Natural killer cell (primary cell): ENCODE data around the gene PLEKHO2. TPM values are rescaled to one million over a fixed set of nuclear protein-coding genes. Genes with fewer than 3 reads are reported as not detected.

Experiments
- ATAC-seq, 3 donors: fragments of 150-1000 bp in 2 of 3; fragments of 200-7000 bp in 1 of 3; cut with Tn5 transposase; 1 replicate in 1 of 3; 2 replicates in 2 of 3; pipeline ENCODE4 v1.10.0; 2021; ENCODE audit warnings: mild to moderate bottlenecking in 2 of 3, moderate library complexity in 2 of 3
- DNase-seq, 2 donors: peaks; one replicate each; pipeline versions ENCODE4 v3.0.0 to v3.0.0-alpha.2; 2013 to 2021; ENCODE audit warnings: mixed read lengths in 1 of 2
- H3K27ac ChIP-seq: one replicate; pipeline ENCODE4 v1.5.1; 2013; ENCODE audit warnings: mild to moderate bottlenecking, low read length
- H3K27me3 ChIP-seq: one replicate; pipeline ENCODE4 v1.6.1; 2013; ENCODE audit warnings: low read length; ENCODE audit not compliant: control insufficient read depth, insufficient read depth
- H3K36me3 ChIP-seq: one replicate; pipeline ENCODE4 v1.6.1; 2013; ENCODE audit warnings: low read length; ENCODE audit not compliant: control insufficient read depth, insufficient read depth
- H3K4me1 ChIP-seq: one replicate; pipeline ENCODE4 v1.6.1; 2013; ENCODE audit warnings: low read length; ENCODE audit not compliant: control insufficient read depth, insufficient read depth
- H3K4me3 ChIP-seq: one replicate; pipeline ENCODE4 v1.5.1; 2013; ENCODE audit warnings: low read length
- H3K9me3 ChIP-seq: one replicate; pipeline ENCODE4 v1.6.1; 2013; ENCODE audit warnings: low read length; ENCODE audit not compliant: control insufficient read depth, insufficient read depth
- H3K27ac Mint-ChIP-seq, 2 donors: one replicate each; pipeline ENCODE4 v1.8.0; 2022; ENCODE audit warnings: mild to moderate bottlenecking in 2 of 2, mixed read lengths in 2 of 2, moderate library complexity in 1 of 2
- H3K27me3 Mint-ChIP-seq, 2 donors: one replicate each; pipeline ENCODE4 v1.8.0; 2022; ENCODE audit warnings: low read depth in 2 of 2, mixed read lengths in 2 of 2
- H3K36me3 Mint-ChIP-seq: one replicate; pipeline ENCODE4 v1.8.0; 2022; ENCODE audit warnings: mixed read lengths
- H3K4me1 Mint-ChIP-seq, 2 donors: one replicate each; pipeline ENCODE4 v1.8.0; 2022; ENCODE audit warnings: mixed read lengths in 2 of 2
- H3K4me3 Mint-ChIP-seq: one replicate; pipeline ENCODE4 v1.8.0; 2022; ENCODE audit warnings: mild to moderate bottlenecking, moderate library complexity, mixed read lengths
- H3K9me3 Mint-ChIP-seq, 2 donors: one replicate each; pipeline ENCODE4 v1.8.0; 2022; ENCODE audit warnings: mixed read lengths in 2 of 2
- WGBS: methylation state at CpG from one replicate; pipeline ENCODE4 v1.1.7; 2013; ENCODE audit warnings: missing lambda C conversion rate; ENCODE audit not compliant: insufficient coverage; 5-methylcytosine and 5-hydroxymethylcytosine counted together
- intact Hi-C: fragments of 100-400 bp; cut with micrococcal nuclease; formaldehyde crosslinking; loops from one replicate; pipeline ENCODE4 v1.14.2; 2022
- total RNA-seq, 4 donors: library from RNA; stranded (reverse); fragments of 120-200 nt in 1 of 4; gene quantifications; one replicate each; pipeline versions ENCODE4 v1.2.3 to v1.2.4, GENCODE V29; 2013 to 2022
- TF ChIP-seq, protein P1 (sequence below): fragments of 200-600 bp; IDR thresholded peaks from one replicate; pipeline ENCODE4 v1.8.0; 2022; ENCODE audit warnings: antibody characterized with exemption

The PLEKHO2 gene
- total RNA-seq, 3 donors from 2014 or later (not counting 1 experiment from before 2014, with no cell fraction given) = 35.3 to 53.4 (median 49.8) TPM

DNA sequence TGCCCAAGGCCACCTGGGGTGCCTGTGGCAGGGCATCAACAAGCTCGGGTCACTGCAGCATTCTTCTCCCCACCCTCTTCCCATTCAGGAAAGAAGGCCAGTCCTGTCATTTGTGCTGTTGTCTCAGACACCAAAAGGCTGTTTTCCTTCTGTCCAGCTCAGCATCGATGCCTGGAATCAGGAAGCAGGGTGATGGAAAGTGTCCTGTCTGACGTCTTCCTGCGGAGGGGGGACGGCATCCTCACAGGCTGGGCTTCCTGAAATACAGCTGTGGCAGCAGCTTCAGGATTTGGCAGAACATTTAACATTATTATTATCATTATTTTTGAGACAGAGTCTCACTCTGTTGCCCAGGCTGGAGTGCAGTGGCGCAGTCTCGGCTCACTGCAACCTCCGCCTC is 37.0 kb downstream of the PLEKHO2 start:
- 77% methylated on average over 8 of the region's 8 CpGs for WGBS
- H3K36me3 Mint-ChIP-seq = no peaks in the 10 kb centered on the region
- Histone ChIP-seq H3K27ac (no peak overlapping the region), H3K4me3 (no peak overlapping the region), H3K4me1 (peaks cover 50% of the 10 kb centered on the region), H3K9me3 (no peaks in the 10 kb centered on the region), H3K27me3 (no peaks in the 10 kb centered on the region), H3K36me3 (no peaks in the 10 kb centered on the region)
- ATAC-seq = no peak
- H3K27ac Mint-ChIP-seq = no peak overlapping the region
- H3K9me3 Mint-ChIP-seq = no peaks in the 10 kb centered on the region
- peaks cover 38 to 59% of the 10 kb centered on the region in 2 donors for H3K4me1 Mint-ChIP-seq
- TF ChIP-seq, protein P1, sequence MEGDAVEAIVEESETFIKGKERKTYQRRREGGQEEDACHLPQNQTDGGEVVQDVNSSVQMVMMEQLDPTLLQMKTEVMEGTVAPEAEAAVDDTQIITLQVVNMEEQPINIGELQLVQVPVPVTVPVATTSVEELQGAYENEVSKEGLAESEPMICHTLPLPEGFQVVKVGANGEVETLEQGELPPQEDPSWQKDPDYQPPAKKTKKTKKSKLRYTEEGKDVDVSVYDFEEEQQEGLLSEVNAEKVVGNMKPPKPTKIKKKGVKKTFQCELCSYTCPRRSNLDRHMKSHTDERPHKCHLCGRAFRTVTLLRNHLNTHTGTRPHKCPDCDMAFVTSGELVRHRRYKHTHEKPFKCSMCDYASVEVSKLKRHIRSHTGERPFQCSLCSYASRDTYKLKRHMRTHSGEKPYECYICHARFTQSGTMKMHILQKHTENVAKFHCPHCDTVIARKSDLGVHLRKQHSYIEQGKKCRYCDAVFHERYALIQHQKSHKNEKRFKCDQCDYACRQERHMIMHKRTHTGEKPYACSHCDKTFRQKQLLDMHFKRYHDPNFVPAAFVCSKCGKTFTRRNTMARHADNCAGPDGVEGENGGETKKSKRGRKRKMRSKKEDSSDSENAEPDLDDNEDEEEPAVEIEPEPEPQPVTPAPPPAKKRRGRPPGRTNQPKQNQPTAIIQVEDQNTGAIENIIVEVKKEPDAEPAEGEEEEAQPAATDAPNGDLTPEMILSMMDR = no peak
- H3K4me3 Mint-ChIP-seq = no peak overlapping the region
- intact Hi-C loops = no loop called here
- DNase-seq = no peak
- no peaks in the 10 kb centered on the region for H3K27me3 Mint-ChIP-seq

DNA sequence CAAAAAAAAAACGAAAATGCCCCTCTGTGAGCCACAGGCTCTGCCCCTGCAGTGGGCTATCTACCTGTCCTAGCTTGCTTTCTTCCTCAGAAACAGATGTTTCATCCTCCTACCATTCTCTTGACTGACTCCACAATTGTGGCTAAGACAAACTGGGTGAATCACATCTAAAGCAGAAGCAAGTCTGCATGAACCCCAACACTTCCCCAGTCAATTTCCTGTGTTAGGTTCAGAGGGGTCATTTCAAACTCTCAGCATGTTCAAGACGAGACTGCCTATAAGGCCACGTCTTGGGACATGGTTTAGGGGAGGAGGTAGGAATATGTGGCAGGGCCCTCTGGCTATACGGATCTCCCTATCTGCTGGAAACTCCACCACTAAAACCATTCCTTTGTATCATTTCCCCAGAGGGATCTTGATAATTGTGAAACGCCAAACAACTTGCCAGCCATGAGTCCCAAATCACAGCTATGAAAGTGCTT is 41.4 kb downstream of the PLEKHO2 start:
- TF ChIP-seq, protein P1 = no peak
- 11% methylated on average over 2 of the region's 5 CpGs for WGBS
- peak overlapping the region; percentile 86 for H3K4me3 Mint-ChIP-seq
- H3K27ac Mint-ChIP-seq = peak overlapping the region; percentile 90 to 99
- no peaks in the 10 kb centered on the region for H3K36me3 ChIP-seq
- intact Hi-C loops = loop anchor here (1.0 to 5.0 kb wide), 3 partner anchors 10 to 721 kb away; partner anchors contain the start of gene PPIB
- peaks cover 41% of the 10 kb centered on the region for H3K4me1 ChIP-seq
- H3K27ac ChIP-seq = peak overlapping the region; percentile 63
- ATAC-seq (peak; percentile 71 to 86 (median 79)), DNase-seq (peak; percentile 42 to 70)
- H3K4me1 Mint-ChIP-seq = peaks cover 27 to 35% of the 10 kb centered on the region in 2 donors
- H3K9me3 ChIP-seq = no peaks in the 10 kb centered on the region
- no peaks in the 10 kb centered on the region for H3K36me3 Mint-ChIP-seq
- H3K27me3 ChIP-seq = no peaks in the 10 kb centered on the region
- H3K27me3 Mint-ChIP-seq = no peaks in the 10 kb centered on the region
- H3K4me3 ChIP-seq = no peak overlapping the region
- H3K9me3 Mint-ChIP-seq = no peaks in the 10 kb centered on the region

DNA sequence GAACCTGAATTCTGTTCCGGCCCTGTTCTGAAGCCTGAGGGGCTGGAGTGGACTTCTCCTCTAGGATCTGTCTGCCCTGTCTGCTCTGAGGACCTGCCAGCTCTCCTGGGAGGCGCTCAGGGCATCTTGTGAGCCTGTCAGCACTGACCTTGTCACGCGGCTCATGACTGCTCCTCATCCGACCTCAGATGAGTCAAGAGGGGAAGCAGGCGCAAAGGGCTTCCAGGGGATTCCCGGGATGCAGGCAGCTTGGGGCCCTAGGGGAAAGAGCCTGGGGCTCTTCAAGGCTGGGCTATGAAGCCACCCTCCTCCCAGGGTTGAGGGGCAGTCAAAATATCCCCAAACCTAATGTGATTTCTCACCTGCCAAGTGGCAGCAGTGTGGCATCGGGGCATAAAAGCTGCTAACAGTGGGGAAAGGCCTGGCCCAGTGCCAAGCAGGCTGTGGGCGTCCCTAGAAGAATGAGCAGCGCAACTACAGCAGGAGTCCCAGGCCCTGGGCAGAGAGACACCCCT is 42.3 kb downstream of the PLEKHO2 start:
- Mint-ChIP-seq H3K4me1 (peaks cover 27 to 31% of the 10 kb centered on the region in 2 donors), H3K4me3 (peak overlapping the region; percentile 86), H3K27ac (peak overlapping the region; percentile 90 to 99), H3K27me3 (no peaks in the 10 kb centered on the region), H3K36me3 (no peaks in the 10 kb centered on the region), H3K9me3 (no peaks in the 10 kb centered on the region)
- no peaks in the 10 kb centered on the region for H3K9me3 ChIP-seq
- DNase-seq (peak; percentile 78 to 87), ATAC-seq (peak; percentile 48 to 66 (median 57))
- TF ChIP-seq, protein P1 = no peak
- peak overlapping the region; percentile 63 for H3K27ac ChIP-seq
- no peaks in the 10 kb centered on the region for H3K27me3 ChIP-seq
- intact Hi-C loops = loop anchor here (1.0 to 5.0 kb wide), 3 partner anchors 9 to 722 kb away; partner anchors contain the start of gene PPIB
- WGBS = 33% methylated on average over 10 of the region's 10 CpGs
- peaks cover 36% of the 10 kb centered on the region for H3K4me1 ChIP-seq
- H3K36me3 ChIP-seq = no peaks in the 10 kb centered on the region
- no peak overlapping the region for H3K4me3 ChIP-seq
